NCI-H2107 treated with DMSO at 0.1 percent for 48 hours (cell line): ENCODE results near the gene TNP2.
A peak's percentile ranks its signal among the peaks of the same experiment; 100 is the strongest.

Source experiments
- DNase-seq: peaks from one replicate; lab custom pipeline; 2025; ENCODE audit not compliant: unreplicated experiment; lab: John Stamatoyannopoulos, UW

TNP2 gene

GRCh38 chr16:11256661-11257130 lies 12.4 kb downstream of the TNP2 start:
- no peak for DNase-seq

GRCh38 chr16:11255737-11256660 lies 13.1 kb downstream of the TNP2 start, which contains the start of gene SOCS1:
Gene SOCS1 (minus strand): TSS chr16:11256204. CDS start chr16:11255478, 726 bp downstream.
- DNase-seq: peak; percentile 67

- DNase-seq: no peak
Measured at GRCh38 chr16:11254913-11255736, 14.0 kb downstream of the TNP2 start.

GRCh38 chr16:11253995-11254912 lies 14.9 kb downstream of the TNP2 start:
- DNase-seq: no peak

GRCh38 chr16:11253009-11253994 lies 15.8 kb downstream of the TNP2 start:
- no peak for DNase-seq

GRCh38 chr16:11252482-11252931 lies 16.6 kb downstream of the TNP2 start:
- DNase-seq: no peak

- DNase-seq: no peak
Measured at GRCh38 chr16:11251525-11252481, 17.3 kb downstream of the TNP2 start.

- DNase-seq: no peak
Measured at GRCh38 chr16:11250786-11251524, 18.2 kb downstream of the TNP2 start.

GRCh38 chr16:11250091-11250785 lies 18.9 kb downstream of the TNP2 start:
- peak; percentile 40 for DNase-seq

- DNase-seq: no peak
Measured at GRCh38 chr16:11249233-11250061, 19.7 kb downstream of the TNP2 start.

- DNase-seq: peak; percentile 30
Measured at GRCh38 chr16:11248133-11248532, 21.0 kb downstream of the TNP2 start.

GRCh38 chr16:11245988-11246387 lies 23.1 kb downstream of the TNP2 start:
- no peak for DNase-seq

- DNase-seq: no peak
Measured at GRCh38 chr16:11245222-11245737, 23.8 kb downstream of the TNP2 start.

GRCh38 chr16:11242658-11243057 lies 26.5 kb downstream of the TNP2 start:
- no peak for DNase-seq

- no peak for DNase-seq
Measured at GRCh38 chr16:11241480-11242204, 27.5 kb downstream of the TNP2 start.
